Activated T-cell treated with anti-CD3 and anti-CD28 coated beads, Interleukin-2, amount 50 U/mL, for 4 hours (primary cell): ENCODE measurements around the gene SLC27A5. TPM values are rescaled to one million over a fixed set of nuclear protein-coding genes. Genes with fewer than 3 reads are reported as not detected.

Experiments used
- ATAC-seq, 2 donors: fragments of 200-7000 bp; cut with Tn5 transposase; one replicate each; pipeline ENCODE4 v1.10.0; 2021
- DNase-seq: peaks from one replicate; pipeline ENCODE4 v3.0.0-alpha.2; 2020
- H3K27me3 Mint-ChIP-seq: one replicate; pipeline ENCODE4 v1.8.0; 2021; ENCODE audit warnings: low read depth, mixed read lengths
- H3K36me3 Mint-ChIP-seq: one replicate; pipeline ENCODE4 v1.8.0; 2022; ENCODE audit warnings: mixed read lengths; ENCODE audit not compliant: insufficient read depth
- H3K4me1 Mint-ChIP-seq: one replicate; pipeline ENCODE4 v1.8.0; 2021; ENCODE audit warnings: low read depth, mixed read lengths
- H3K4me3 Mint-ChIP-seq: one replicate; pipeline ENCODE4 v1.8.0; 2021; ENCODE audit warnings: mild to moderate bottlenecking, moderate library complexity, mixed read lengths
- H3K9me3 Mint-ChIP-seq: one replicate; pipeline ENCODE4 v1.8.0; 2021; ENCODE audit warnings: mixed read lengths
- total RNA-seq, 3 donors: library from RNA; stranded (reverse); gene quantifications; one replicate each; pipeline ENCODE4 v1.2.1, GENCODE V29; 2021

Gene SLC27A5, protein sequence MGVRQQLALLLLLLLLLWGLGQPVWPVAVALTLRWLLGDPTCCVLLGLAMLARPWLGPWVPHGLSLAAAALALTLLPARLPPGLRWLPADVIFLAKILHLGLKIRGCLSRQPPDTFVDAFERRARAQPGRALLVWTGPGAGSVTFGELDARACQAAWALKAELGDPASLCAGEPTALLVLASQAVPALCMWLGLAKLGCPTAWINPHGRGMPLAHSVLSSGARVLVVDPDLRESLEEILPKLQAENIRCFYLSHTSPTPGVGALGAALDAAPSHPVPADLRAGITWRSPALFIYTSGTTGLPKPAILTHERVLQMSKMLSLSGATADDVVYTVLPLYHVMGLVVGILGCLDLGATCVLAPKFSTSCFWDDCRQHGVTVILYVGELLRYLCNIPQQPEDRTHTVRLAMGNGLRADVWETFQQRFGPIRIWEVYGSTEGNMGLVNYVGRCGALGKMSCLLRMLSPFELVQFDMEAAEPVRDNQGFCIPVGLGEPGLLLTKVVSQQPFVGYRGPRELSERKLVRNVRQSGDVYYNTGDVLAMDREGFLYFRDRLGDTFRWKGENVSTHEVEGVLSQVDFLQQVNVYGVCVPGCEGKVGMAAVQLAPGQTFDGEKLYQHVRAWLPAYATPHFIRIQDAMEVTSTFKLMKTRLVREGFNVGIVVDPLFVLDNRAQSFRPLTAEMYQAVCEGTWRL
- total RNA-seq: 10 to 100 TPM; 12.6 to 19.8 (median 19.5) TPM

DNA sequence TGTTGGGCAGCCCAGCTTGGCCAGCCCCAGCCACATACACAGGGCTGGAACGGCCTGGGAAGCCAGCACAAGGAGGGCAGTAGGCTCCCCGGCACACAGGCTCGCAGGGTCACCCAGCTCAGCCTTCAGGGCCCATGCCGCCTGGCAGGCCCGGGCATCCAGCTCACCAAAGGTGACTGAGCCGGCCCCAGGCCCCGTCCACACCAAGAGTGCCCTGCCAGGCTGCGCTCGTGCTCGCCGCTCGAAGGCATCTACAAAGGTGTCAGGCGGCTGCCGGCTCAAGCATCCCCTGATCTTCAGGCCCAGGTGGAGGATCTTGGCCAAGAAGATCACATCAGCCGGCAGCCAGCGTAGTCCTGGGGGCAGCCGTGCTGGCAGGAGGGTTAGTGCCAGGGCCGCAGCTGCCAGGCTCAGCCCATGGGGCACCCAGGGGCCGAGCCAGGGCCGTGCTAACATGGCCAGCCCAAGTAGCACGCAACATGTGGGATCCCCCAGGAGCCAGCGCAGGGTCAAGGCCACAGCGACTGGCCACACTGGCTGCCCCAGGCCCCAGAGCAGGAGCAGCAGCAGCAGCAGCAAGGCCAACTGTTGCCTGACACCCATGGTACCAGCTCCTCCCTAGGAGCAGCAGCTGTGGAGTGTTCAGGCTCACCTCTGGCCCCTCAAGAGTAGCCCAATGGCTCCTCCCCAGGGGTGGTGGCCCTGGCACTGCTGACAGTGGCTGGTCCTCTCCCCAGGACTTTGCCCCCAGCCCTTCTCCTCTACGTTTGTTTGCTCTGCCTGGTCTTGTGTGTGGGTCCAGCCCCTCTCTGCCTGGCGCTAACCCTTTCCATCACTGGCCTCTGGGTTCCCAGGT is at the start of gene SLC27A5:
Gene SLC27A5, minus strand, starts transcription at position 640 of the 856 bp plus-strand sequence. Its CDS starts 37 bp downstream, at position 603.
- H3K9me3 Mint-ChIP-seq: peaks cover 8% of the 10 kb centered on the region
- H3K27me3 Mint-ChIP-seq: no peaks in the 10 kb centered on the region
- no peak within 1 kb of the TSS for H3K4me3 Mint-ChIP-seq
- H3K4me1 Mint-ChIP-seq: peaks cover 17% of the 10 kb centered on the region
- H3K36me3 Mint-ChIP-seq: peaks cover 12% of the 10 kb centered on the region
- no peak for DNase-seq
- no peak for ATAC-seq

DNA sequence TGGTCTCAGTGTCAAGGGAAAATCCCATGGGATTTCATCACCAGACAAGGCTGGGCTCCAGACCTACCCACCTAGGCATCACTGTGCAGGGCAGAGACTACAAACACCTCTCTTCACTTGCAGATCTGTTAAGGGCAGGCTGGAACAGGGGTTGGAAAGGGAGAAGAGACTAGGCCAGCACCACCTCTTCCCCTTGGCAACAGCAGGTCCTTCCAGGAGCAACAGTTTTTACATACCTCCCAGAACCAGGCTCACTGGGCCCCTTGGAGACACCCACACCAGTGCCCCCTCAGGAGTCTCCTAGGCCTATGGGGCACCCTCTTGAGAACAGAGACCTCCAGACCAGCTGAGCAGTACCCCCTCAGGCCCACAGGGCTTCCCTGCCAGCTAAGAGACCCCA is 49.1 kb upstream of the SLC27A5 start:
- no peaks in the 10 kb centered on the region for H3K9me3 Mint-ChIP-seq
- ATAC-seq: no peak
- DNase-seq: no peak
- H3K4me1 Mint-ChIP-seq: peaks cover 58% of the 10 kb centered on the region
- H3K4me3 Mint-ChIP-seq: peak overlapping the region; percentile 76
- H3K36me3 Mint-ChIP-seq: peaks cover 7% of the 10 kb centered on the region
- no peaks in the 10 kb centered on the region for H3K27me3 Mint-ChIP-seq

DNA sequence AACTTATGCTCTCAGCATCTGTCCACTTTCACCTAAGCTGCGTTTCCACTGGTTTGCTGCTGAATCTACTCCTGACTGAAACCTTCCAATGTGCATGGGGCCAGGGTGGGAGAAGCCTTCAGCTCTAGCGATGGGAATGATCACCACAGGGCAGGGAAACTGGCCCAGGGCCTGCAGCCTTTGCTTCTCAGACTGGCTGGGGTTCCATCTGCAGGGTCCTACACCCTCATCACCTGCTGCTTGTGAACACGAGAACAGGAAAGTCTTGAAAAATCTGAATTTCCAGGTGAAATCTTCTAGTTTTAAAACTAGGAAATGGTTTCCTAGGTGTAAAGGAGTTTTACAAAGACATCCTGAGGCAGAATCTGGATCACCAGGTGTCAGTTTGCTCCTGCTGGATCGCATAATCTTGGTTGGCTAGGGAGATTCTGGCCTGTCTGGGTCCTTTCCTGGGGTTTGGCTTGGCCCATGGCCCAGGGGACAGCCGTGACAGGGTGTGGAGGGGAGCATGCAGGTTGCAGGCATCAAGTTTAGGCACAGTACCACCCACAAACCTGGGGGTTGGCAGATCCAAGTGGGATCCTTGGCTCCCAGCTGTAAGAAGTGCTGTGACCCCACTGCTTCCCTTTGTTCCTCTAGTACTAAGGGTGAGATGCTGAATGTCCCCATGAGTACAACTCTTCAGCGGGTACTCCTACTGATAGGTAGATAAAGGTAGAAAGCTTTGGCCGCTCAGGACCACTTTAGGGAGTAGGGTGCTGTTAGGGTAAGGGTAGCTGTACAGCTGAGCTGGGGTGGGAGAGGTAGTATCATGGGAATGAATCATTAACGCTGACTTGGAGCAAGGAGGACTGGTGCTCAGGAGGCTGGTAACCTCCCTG is 48.5 kb upstream of the SLC27A5 start:
- H3K4me1 Mint-ChIP-seq: peaks cover 61% of the 10 kb centered on the region

DNA sequence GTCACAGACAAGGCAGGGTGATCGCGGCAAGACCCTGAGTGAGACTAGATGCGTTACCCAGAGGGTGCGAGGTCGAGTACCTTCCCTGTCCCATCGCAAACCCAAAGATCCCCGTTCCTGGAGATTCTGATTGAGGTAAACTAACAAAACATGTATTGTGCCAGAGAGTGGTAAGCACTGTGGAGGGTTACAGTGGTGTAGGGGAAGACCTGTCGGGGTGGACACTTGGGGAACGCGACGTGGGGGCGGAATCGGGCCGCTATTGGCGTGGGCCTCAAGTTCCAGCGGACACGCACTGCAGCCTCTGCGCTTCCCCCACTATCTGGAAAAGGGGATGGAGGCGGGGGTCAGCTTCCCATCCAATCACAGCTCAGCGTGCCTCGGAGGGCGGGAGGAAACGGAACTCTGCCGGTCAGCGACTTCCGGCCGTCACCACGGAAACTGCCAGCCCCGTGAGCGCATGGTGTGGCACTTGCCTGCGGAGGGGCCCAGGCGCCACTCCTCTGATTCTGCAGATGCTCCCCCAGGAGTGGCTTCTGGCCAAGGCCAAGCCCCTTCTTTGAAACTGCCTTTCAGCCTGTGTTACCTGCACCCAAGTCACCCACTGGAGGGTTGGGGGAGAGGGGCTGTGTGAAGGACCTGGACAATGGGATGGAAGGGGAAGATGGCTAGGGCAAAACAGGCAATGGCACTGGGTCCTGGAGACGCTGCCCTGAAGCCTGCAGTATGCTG is 47.6 kb upstream of the SLC27A5 start:
- DNase-seq: no peak
- Mint-ChIP-seq H3K36me3 (peaks cover 15% of the 10 kb centered on the region), H3K9me3 (no peaks in the 10 kb centered on the region), H3K4me3 (peak overlapping the region; percentile 98), H3K27me3 (no peaks in the 10 kb centered on the region), H3K4me1 (peaks cover 66% of the 10 kb centered on the region)
- ATAC-seq: peak in 1 of 2 donors; percentile 6

More for the DNA sequence above, 48.5 kb upstream of the SLC27A5 start:
- no peaks in the 10 kb centered on the region for H3K9me3 Mint-ChIP-seq
- DNase-seq (no peak), ATAC-seq (no peak)
- peaks cover 9% of the 10 kb centered on the region for H3K36me3 Mint-ChIP-seq
- no peaks in the 10 kb centered on the region for H3K27me3 Mint-ChIP-seq
- H3K4me3 Mint-ChIP-seq: peak overlapping the region; percentile 98

DNA sequence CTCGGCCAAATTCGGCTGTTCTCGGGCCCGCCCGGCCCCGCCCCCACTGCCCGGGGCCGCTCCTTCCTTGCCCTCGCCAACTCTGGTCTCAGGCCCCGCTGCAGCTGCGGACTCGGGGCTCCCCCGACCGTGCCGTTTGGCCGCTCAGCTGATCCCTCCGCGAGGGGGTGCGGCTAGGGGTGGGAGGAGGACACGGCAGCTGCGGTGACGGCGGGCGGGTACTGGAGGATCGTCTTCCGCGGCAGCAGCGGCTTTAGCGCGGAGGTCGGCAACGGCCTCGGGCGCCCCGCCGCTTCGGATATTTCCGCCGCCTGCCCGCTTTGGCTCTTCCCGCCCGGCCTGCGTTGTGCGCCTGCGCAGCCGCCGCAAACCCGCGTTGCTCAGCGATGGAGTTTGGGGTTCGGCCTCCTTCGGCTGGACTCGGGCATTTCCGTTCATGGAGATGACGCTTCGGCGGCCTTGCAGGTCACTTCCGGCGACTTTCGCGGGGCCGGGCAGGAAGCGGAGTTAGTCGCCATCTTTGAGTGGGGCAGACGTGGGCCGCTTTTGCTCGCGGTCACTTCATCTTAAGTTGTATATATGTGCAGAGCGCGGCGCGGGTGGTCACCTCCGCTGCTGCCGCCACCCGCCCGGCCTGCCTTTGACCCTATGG is 47.0 kb upstream of the SLC27A5 start:
- H3K36me3 Mint-ChIP-seq: peaks cover 18% of the 10 kb centered on the region
- H3K27me3 Mint-ChIP-seq: no peaks in the 10 kb centered on the region
- peak; percentile 70 to 71 for ATAC-seq
- H3K4me1 Mint-ChIP-seq: peaks cover 65% of the 10 kb centered on the region
- DNase-seq: peak; percentile 99
- H3K9me3 Mint-ChIP-seq: no peaks in the 10 kb centered on the region
- peak overlapping the region; percentile 98 for H3K4me3 Mint-ChIP-seq

DNA sequence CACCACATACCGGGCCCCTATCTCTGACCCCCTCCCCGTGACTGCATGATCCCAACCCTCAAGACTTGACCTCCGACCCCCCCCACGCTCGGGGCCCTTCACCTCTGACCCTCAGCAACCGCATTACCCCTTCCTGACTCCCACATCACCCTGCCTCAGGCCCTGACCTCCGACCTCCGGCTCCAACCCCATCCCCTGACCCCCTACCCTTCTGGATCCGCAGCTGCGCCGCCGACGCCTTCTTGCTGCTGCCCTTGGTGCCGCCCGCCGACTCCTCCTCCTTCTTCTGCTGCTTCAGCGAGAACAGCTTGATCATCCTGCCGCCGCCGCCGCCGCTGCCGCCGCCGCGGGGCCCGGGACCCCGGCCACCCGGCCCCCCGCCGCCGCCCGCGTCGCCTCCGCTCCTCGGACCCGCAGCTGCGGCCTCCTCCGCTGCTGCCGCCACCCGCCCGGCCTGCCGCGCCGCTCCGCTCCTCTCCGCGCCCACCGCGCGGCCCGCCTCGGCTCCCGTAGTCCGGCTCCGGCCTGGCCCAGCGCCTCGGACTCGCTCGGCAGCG is 46.4 kb upstream of the SLC27A5 start, which contains the start of gene UBE2M:
Gene UBE2M, minus strand, starts transcription at position 546 of the 557 bp plus-strand sequence. Its CDS starts 230 bp downstream, at position 316.
- ATAC-seq (peak; percentile 17 to 18), DNase-seq (peak; percentile 44)
- Mint-ChIP-seq H3K9me3 (no peaks in the 10 kb centered on the region), H3K4me1 (peaks cover 63% of the 10 kb centered on the region), H3K36me3 (peaks cover 21% of the 10 kb centered on the region), H3K27me3 (no peaks in the 10 kb centered on the region), H3K4me3 (peak within 1 kb of the TSS; percentile 98)

DNA sequence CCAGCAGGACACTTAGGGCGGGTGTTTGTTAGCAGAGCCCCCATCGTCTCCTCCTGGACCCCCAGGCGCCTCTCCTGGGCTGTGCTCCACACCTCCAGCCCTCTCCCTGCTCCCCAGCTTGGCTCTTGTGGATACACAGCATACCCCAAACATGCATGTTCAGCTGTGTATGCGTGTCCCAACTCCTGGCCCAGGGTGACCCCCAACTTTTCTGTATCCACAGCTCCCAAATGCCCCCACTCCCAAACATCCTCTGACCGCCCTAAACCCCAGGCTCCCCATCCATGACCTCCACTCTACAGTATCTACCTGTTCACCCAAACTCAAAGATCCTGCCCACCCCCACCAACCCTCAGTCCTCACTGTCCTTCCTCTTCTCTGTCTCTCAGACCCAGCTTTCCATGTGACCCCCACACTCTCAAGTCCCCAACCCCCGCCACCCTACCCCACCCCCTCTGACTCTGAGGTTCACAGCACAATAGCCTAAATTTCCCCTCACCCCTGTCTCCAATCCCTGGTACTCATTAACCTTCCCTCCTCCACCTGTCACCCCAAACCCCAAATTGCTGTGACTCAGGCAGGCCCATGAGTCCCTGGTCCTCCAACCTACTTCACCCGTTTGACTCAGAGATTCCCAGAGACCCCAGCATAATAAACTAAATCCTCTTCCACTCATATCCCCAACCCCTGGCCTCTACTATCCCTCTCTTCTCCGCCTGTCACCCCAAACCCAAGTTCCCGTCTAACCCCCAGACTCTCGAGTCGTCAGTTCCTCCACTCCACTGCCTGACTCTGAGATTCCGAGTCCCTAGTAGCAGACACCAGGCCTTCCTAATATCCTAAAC is 45.7 kb upstream of the SLC27A5 start:
- H3K4me1 Mint-ChIP-seq: peaks cover 66% of the 10 kb centered on the region
- peak overlapping the region; percentile 98 for H3K4me3 Mint-ChIP-seq
- no peaks in the 10 kb centered on the region for H3K27me3 Mint-ChIP-seq
- peaks cover 27% of the 10 kb centered on the region for H3K36me3 Mint-ChIP-seq
- no peaks in the 10 kb centered on the region for H3K9me3 Mint-ChIP-seq
- DNase-seq (no peak), ATAC-seq (no peak)

DNA sequence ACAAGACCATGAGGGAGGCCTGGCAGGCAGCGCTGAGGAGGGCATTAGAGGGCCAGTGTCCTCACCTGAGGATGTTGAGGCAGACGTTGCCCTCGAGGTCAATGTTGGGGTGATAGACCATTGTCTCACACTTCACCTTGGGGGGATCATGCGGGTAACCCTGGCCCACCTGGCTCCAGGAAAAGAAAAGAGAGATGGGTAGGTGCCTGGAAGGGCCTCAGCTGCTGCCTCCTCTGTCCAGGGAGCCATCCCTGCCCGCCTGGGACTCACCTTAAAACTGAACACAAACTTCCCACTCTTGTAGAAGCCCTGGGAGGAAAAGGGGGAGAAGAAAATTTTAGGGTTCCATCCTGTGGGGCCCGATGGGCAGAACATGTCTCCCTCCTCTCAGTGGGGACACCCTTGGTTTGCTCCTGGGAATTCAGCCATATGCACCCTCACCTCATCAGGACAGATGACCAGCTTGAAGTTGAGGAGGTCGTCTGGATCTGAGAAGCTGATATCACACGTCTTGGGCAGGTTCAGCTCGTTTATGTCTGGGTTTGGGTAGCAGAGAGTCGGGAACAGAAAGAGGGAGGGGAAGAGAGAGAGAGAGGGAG is 44.9 kb upstream of the SLC27A5 start:
- Mint-ChIP-seq H3K4me1 (peaks cover 59% of the 10 kb centered on the region), H3K27me3 (no peaks in the 10 kb centered on the region), H3K9me3 (no peaks in the 10 kb centered on the region), H3K36me3 (peaks cover 32% of the 10 kb centered on the region), H3K4me3 (peak overlapping the region; percentile 98)
- DNase-seq (no peak), ATAC-seq (no peak)

DNA sequence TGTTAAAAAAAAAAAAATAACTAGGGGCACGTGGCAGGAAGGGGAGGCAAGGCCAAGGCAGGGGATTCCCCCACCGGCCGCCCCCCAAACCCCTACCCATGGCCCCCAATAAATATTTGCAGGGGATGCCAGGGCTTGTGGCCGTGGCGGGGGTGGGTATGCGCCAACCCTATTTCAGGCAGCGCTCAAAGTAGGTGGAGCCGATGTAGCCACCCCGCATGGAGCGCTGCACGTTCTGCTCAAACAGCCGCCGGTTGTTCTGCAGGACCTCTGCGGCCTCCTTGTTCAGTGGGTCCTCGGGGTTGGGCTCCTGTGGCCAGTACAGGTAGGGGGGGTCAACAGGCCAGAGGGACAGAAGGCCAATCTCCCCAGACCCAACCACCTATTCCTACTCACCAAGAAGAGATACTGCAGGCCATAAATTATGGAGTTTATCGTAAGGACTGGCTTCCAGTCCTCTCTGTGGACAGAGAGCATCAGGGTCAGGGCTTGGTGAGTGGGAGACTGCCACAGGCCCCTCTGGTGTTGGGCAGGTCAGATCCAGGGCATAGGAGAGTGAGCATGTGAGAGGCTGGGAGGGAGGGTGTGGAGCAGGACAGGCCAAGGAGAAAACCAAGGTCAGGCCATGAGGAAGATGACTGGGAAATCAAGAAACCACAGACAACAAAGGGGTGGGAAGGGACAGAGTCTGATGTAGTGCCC is 44.3 kb upstream of the SLC27A5 start:
- Mint-ChIP-seq H3K4me1 (peaks cover 52% of the 10 kb centered on the region), H3K9me3 (no peaks in the 10 kb centered on the region), H3K27me3 (no peaks in the 10 kb centered on the region), H3K4me3 (peak overlapping the region; percentile 98), H3K36me3 (peaks cover 36% of the 10 kb centered on the region)
- DNase-seq: no peak
- ATAC-seq: no peak

DNA sequence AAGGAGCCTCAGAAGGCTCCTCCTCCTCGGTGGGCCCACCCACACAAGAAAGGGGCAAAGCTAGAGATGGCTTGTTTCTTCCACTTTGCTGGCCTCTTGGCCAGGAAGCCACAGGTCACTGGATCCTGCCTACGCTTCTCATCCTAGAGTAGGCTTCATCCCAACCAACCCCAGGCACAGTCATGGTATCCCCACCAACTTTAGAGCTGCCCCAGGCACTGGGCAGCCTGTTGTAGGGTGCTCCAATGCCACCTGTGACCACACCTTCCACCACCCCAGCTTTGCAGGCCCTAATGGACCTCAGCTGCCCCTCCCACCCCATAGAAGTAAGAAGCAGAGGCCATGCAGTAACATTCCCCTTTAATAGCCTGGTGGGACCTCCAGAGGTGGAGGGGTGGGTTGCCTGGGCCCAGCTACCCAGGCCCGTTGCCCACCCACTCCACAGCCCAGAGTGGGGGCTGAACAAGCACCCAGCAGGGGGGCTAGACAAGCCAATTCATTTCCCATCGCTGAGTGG is 43.6 kb upstream of the SLC27A5 start:
- DNase-seq: no peak
- no peaks in the 10 kb centered on the region for H3K27me3 Mint-ChIP-seq
- no peak for ATAC-seq
- H3K4me3 Mint-ChIP-seq: peak overlapping the region; percentile 98
- H3K36me3 Mint-ChIP-seq: peaks cover 38% of the 10 kb centered on the region
- no peaks in the 10 kb centered on the region for H3K9me3 Mint-ChIP-seq
- H3K4me1 Mint-ChIP-seq: peaks cover 51% of the 10 kb centered on the region
